ENCODE data around the gene ALKBH5.

ALKBH5 gene

GRCh38 chr17:18183334-18184142 lies at the start of gene ALKBH5:
ALKBH5 (plus strand) TSS chr17:18183828; CDS start chr17:18184244, 416 bp downstream.
- peaks cover 54% of the 10 kb centered on the region for H3K4me1 Mint-ChIP-seq
- no peaks in the 10 kb centered on the region for H3K27me3 Mint-ChIP-seq
- H3K27ac Mint-ChIP-seq, result peak within 1 kb of the TSS; percentile 98
- no peaks in the 10 kb centered on the region for H3K9me3 Mint-ChIP-seq
- H3K36me3 Mint-ChIP-seq, result peaks cover 4% of the 10 kb centered on the region
- H3K4me3 Mint-ChIP-seq, result peak within 1 kb of the TSS; percentile 99

GRCh38 chr17:18136357-18136756 lies 47.3 kb upstream of the ALKBH5 start:
- no peaks in the 10 kb centered on the region for H3K9me3 Mint-ChIP-seq
- peaks cover 5% of the 10 kb centered on the region for H3K4me1 Mint-ChIP-seq
- no peaks in the 10 kb centered on the region for H3K36me3 Mint-ChIP-seq
- H3K4me3 Mint-ChIP-seq, result no peak overlapping the region
- no peak overlapping the region for H3K27ac Mint-ChIP-seq
- no peaks in the 10 kb centered on the region for H3K27me3 Mint-ChIP-seq

GRCh38 chr17:18138065-18138749 lies 45.4 kb upstream of the ALKBH5 start:
- peaks cover 5% of the 10 kb centered on the region for H3K4me1 Mint-ChIP-seq
- no peak overlapping the region for H3K27ac Mint-ChIP-seq

GRCh38 chr17:18139092-18139491 lies 44.5 kb upstream of the ALKBH5 start:
- Mint-ChIP-seq H3K27ac (no peak overlapping the region), H3K9me3 (no peaks in the 10 kb centered on the region), H3K36me3 (no peaks in the 10 kb centered on the region), H3K4me1 (peaks cover 5% of the 10 kb centered on the region), H3K27me3 (no peaks in the 10 kb centered on the region), H3K4me3 (no peak overlapping the region)

More at GRCh38 chr17:18138065-18138749, 45.4 kb upstream of the ALKBH5 start:
- no peaks in the 10 kb centered on the region for H3K36me3 Mint-ChIP-seq
- H3K27me3 Mint-ChIP-seq, result no peaks in the 10 kb centered on the region
- no peaks in the 10 kb centered on the region for H3K9me3 Mint-ChIP-seq
- no peak overlapping the region for H3K4me3 Mint-ChIP-seq

- no peaks in the 10 kb centered on the region for H3K27me3 Mint-ChIP-seq
- no peak overlapping the region for H3K4me3 Mint-ChIP-seq
- no peaks in the 10 kb centered on the region for H3K9me3 Mint-ChIP-seq
- peaks cover 5% of the 10 kb centered on the region for H3K4me1 Mint-ChIP-seq
- H3K36me3 Mint-ChIP-seq, result no peaks in the 10 kb centered on the region
- H3K27ac Mint-ChIP-seq, result no peak overlapping the region
Measured at GRCh38 chr17:18139498-18139897, 44.1 kb upstream of the ALKBH5 start.

- no peaks in the 10 kb centered on the region for H3K9me3 Mint-ChIP-seq
- H3K4me3 Mint-ChIP-seq, result no peak overlapping the region
- H3K4me1 Mint-ChIP-seq, result peaks cover 5% of the 10 kb centered on the region
- no peak overlapping the region for H3K27ac Mint-ChIP-seq
- H3K36me3 Mint-ChIP-seq, result no peaks in the 10 kb centered on the region
- no peaks in the 10 kb centered on the region for H3K27me3 Mint-ChIP-seq
Measured at GRCh38 chr17:18139949-18140348, 43.7 kb upstream of the ALKBH5 start.

- no peaks in the 10 kb centered on the region for H3K9me3 Mint-ChIP-seq
- peaks cover 5% of the 10 kb centered on the region for H3K4me1 Mint-ChIP-seq
- no peak overlapping the region for H3K27ac Mint-ChIP-seq
- H3K4me3 Mint-ChIP-seq, result no peak overlapping the region
- H3K27me3 Mint-ChIP-seq, result no peaks in the 10 kb centered on the region
- no peaks in the 10 kb centered on the region for H3K36me3 Mint-ChIP-seq
Measured at GRCh38 chr17:18140648-18141047, 43.0 kb upstream of the ALKBH5 start.

GRCh38 chr17:18141210-18141803 lies 42.3 kb upstream of the ALKBH5 start:
- H3K36me3 Mint-ChIP-seq, result no peaks in the 10 kb centered on the region
- no peaks in the 10 kb centered on the region for H3K9me3 Mint-ChIP-seq
- no peaks in the 10 kb centered on the region for H3K27me3 Mint-ChIP-seq
- no peak overlapping the region for H3K4me3 Mint-ChIP-seq
- no peak overlapping the region for H3K27ac Mint-ChIP-seq
- H3K4me1 Mint-ChIP-seq, result peaks cover 5% of the 10 kb centered on the region

- no peak overlapping the region for H3K27ac Mint-ChIP-seq
- no peaks in the 10 kb centered on the region for H3K9me3 Mint-ChIP-seq
- H3K4me3 Mint-ChIP-seq, result no peak overlapping the region
- H3K36me3 Mint-ChIP-seq, result no peaks in the 10 kb centered on the region
- H3K27me3 Mint-ChIP-seq, result no peaks in the 10 kb centered on the region
- H3K4me1 Mint-ChIP-seq, result peaks cover 5% of the 10 kb centered on the region
Measured at GRCh38 chr17:18142417-18142816, 41.2 kb upstream of the ALKBH5 start.

GRCh38 chr17:18143044-18143936 lies 40.3 kb upstream of the ALKBH5 start:
- Mint-ChIP-seq H3K27ac (no peak overlapping the region), H3K4me3 (no peak overlapping the region), H3K9me3 (no peaks in the 10 kb centered on the region), H3K36me3 (no peaks in the 10 kb centered on the region), H3K4me1 (peaks cover 5% of the 10 kb centered on the region), H3K27me3 (no peaks in the 10 kb centered on the region)

- H3K9me3 Mint-ChIP-seq, result no peaks in the 10 kb centered on the region
- no peak overlapping the region for H3K27ac Mint-ChIP-seq
- H3K4me3 Mint-ChIP-seq, result no peak overlapping the region
Measured at GRCh38 chr17:18144261-18144660, 39.4 kb upstream of the ALKBH5 start.

GRCh38 chr17:18144855-18145254 lies 38.8 kb upstream of the ALKBH5 start:
- Mint-ChIP-seq H3K4me1 (peaks cover 5% of the 10 kb centered on the region), H3K36me3 (no peaks in the 10 kb centered on the region), H3K27ac (no peak overlapping the region), H3K4me3 (no peak overlapping the region), H3K9me3 (no peaks in the 10 kb centered on the region), H3K27me3 (no peaks in the 10 kb centered on the region)

More at GRCh38 chr17:18144261-18144660, 39.4 kb upstream of the ALKBH5 start:
- Mint-ChIP-seq H3K4me1 (peaks cover 5% of the 10 kb centered on the region), H3K27me3 (no peaks in the 10 kb centered on the region), H3K36me3 (no peaks in the 10 kb centered on the region)

GRCh38 chr17:18145811-18146210 lies 37.8 kb upstream of the ALKBH5 start:
- Mint-ChIP-seq H3K27me3 (no peaks in the 10 kb centered on the region), H3K36me3 (no peaks in the 10 kb centered on the region), H3K27ac (no peak overlapping the region), H3K4me3 (no peak overlapping the region), H3K9me3 (no peaks in the 10 kb centered on the region), H3K4me1 (peaks cover 5% of the 10 kb centered on the region)

- Mint-ChIP-seq H3K36me3 (no peaks in the 10 kb centered on the region), H3K27ac (no peak overlapping the region), H3K9me3 (no peaks in the 10 kb centered on the region), H3K27me3 (no peaks in the 10 kb centered on the region), H3K4me1 (peaks cover 1% of the 10 kb centered on the region), H3K4me3 (no peak overlapping the region)
Measured at GRCh38 chr17:18146259-18146658, 37.4 kb upstream of the ALKBH5 start.

- Mint-ChIP-seq H3K27me3 (no peaks in the 10 kb centered on the region), H3K4me3 (no peak overlapping the region), H3K27ac (no peak overlapping the region), H3K9me3 (no peaks in the 10 kb centered on the region), H3K4me1 (no peaks in the 10 kb centered on the region), H3K36me3 (no peaks in the 10 kb centered on the region)
Measured at GRCh38 chr17:18146980-18147379, 36.6 kb upstream of the ALKBH5 start.
